Testis (tissue), 3 donors: ENCODE results near the gene SH3TC1. TPM values are rescaled to one million over a fixed set of nuclear protein-coding genes. Genes with fewer than 3 reads are reported as not detected.

ENCODE experiments used
- DNase-seq: peaks from one replicate; pipeline ENCODE4 v3.0.0-alpha.2; 2019
- H3K27ac ChIP-seq, 2 donors: fragments of 200-600 bp; sonication (generic); one replicate each; pipeline ENCODE4 v1.5.1; 2019
- H3K27me3 ChIP-seq: fragments of 200-600 bp; sonication (generic); one replicate; pipeline ENCODE4 v1.5.1; 2019
- H3K36me3 ChIP-seq: fragments of 200-600 bp; sonication (generic); one replicate; pipeline ENCODE4 v1.5.1; 2017; ENCODE audit warnings: low read depth; ENCODE audit errors: missing control alignments
- H3K4me1 ChIP-seq: fragments of 200-600 bp; sonication (generic); one replicate; pipeline ENCODE4 v1.5.1; 2019
- H3K4me3 ChIP-seq, 2 donors: fragments of 200-600 bp; sonication (generic); one replicate each; pipeline ENCODE4 v1.5.1; 2017 to 2019
- H3K9me3 ChIP-seq: fragments of 200-600 bp; sonication (generic); one replicate; pipeline ENCODE4 v1.5.1; 2017
- CTCF ChIP-seq, 3 experiments: fragments of 450-650 bp in 2 of 3; fragments of 200-600 bp in 1 of 3; sonication (generic) in 1 of 3; IDR thresholded peaks; one replicate each; pipeline ENCODE4 v1.5.1; 2016 to 2019; ENCODE audit warnings: antibody characterized with exemption in 3 of 3, mild to moderate bottlenecking in 2 of 3, moderate library complexity in 1 of 3
- POLR2A ChIP-seq: fragments of 450-650 bp; IDR thresholded peaks from one replicate; pipeline ENCODE4 v1.6.1; 2017; ENCODE audit warnings: antibody characterized with exemption, mild to moderate bottlenecking, moderate library complexity
- WGBS, 2 donors: methylation state at CpG; one replicate each; pipeline ENCODE4 v1.1.5; 2018; 5-methylcytosine and 5-hydroxymethylcytosine counted together
- intact Hi-C: fragments of 100-400 bp; cut with DNase I; formaldehyde crosslinking; loops from one replicate; pipeline ENCODE4 v1.15.1; 2023; ENCODE audit warnings: low total_unique reads
- polyA plus RNA-seq: library from polyadenylated mRNA; stranded (reverse); fragments of 350-450 nt; fragmentation: Illumina TruSeq; extraction: RNeasy Lipid Tissue Mini Kit (QIAGEN cat#74804); gene quantifications from one replicate; pipeline ENCODE4 v1.2.3, GENCODE V29; 2014; ENCODE audit warnings: low read depth, low replicate concordance; ENCODE audit not compliant: insufficient read depth
- total RNA-seq, 2 donors: library from RNA; depleted of rRNA; stranded (reverse); fragments of >200 nt; gene quantifications; one replicate each; pipeline ENCODE4 v1.2.3, GENCODE V29; 2016

The SH3TC1 gene
- total and polyA plus RNA-seq, 3 donors from 2014 or later: 3.2 to 12.6 (median 4.0) TPM

- no peak for DNase-seq
- TF ChIP-seq POLR2A (no peak), CTCF (IDR thresholded peaks at IDR 0.05) (no peak)
- H3K9me3 ChIP-seq: no peaks in the 10 kb centered on the region
- H3K27ac ChIP-seq: no peak overlapping the region
- no peaks in the 10 kb centered on the region for H3K36me3 ChIP-seq
- intact Hi-C loops: no loop called here
- no peak overlapping the region for H3K4me3 ChIP-seq
- no peaks in the 10 kb centered on the region for H3K4me1 ChIP-seq
- no peaks in the 10 kb centered on the region for H3K27me3 ChIP-seq
- 88 to 96% methylated on average over 10 to 11 of the region's 11 CpGs for WGBS, 2 donors
Measured at GRCh38 chr4:8182294-8182693, 16.8 kb upstream of the SH3TC1 start.

GRCh38 chr4:8182858-8183725 is 16.0 kb upstream of the SH3TC1 start:
- intact Hi-C loops: no loop called here
- DNase-seq: peak; percentile 82
- Histone ChIP-seq H3K9me3 (no peaks in the 10 kb centered on the region), H3K27me3 (no peaks in the 10 kb centered on the region), H3K36me3 (no peaks in the 10 kb centered on the region), H3K4me1 (no peaks in the 10 kb centered on the region), H3K4me3 (no peak overlapping the region), H3K27ac (no peak overlapping the region)
- no peak for TF ChIP-seq POLR2A
- no peak for TF ChIP-seq CTCF (IDR thresholded peaks at IDR 0.05)
- 57 to 75% methylated on average over 18 to 25 of the region's 25 CpGs for WGBS, 2 donors

GRCh38 chr4:8184061-8184460 is 15.0 kb upstream of the SH3TC1 start:
- DNase-seq: no peak
- 84 to 91% methylated on average over 4 of the region's 4 CpGs for WGBS, 2 donors
- no peaks in the 10 kb centered on the region for H3K9me3 ChIP-seq
- TF ChIP-seq CTCF (IDR thresholded peaks at IDR 0.05) (no peak), POLR2A (no peak)
- no peak overlapping the region for H3K27ac ChIP-seq
- H3K4me1 ChIP-seq: no peaks in the 10 kb centered on the region
- no peaks in the 10 kb centered on the region for H3K36me3 ChIP-seq
- intact Hi-C loops: no loop called here
- H3K4me3 ChIP-seq: no peak overlapping the region
- no peaks in the 10 kb centered on the region for H3K27me3 ChIP-seq

GRCh38 chr4:8185295-8185694 is 13.8 kb upstream of the SH3TC1 start:
- no peak for DNase-seq
- Histone ChIP-seq H3K9me3 (no peaks in the 10 kb centered on the region), H3K27ac (no peak overlapping the region), H3K36me3 (no peaks in the 10 kb centered on the region), H3K4me1 (no peaks in the 10 kb centered on the region), H3K4me3 (no peak overlapping the region), H3K27me3 (no peaks in the 10 kb centered on the region)
- WGBS, 2 donors: 77 to 85% methylated on average over 9 of the region's 9 CpGs
- TF ChIP-seq POLR2A: no peak
- no peak for TF ChIP-seq CTCF (IDR thresholded peaks at IDR 0.05)
- intact Hi-C loops: no loop called here

- H3K4me1 ChIP-seq: no peaks in the 10 kb centered on the region
Measured at GRCh38 chr4:8185930-8186329, 13.2 kb upstream of the SH3TC1 start.

More at GRCh38 chr4:8185930-8186329, 13.2 kb upstream of the SH3TC1 start:
- H3K27ac ChIP-seq: no peak overlapping the region
- DNase-seq: no peak
- WGBS, 2 donors: 49 to 76% methylated on average over 9 of the region's 9 CpGs
- H3K27me3 ChIP-seq: no peaks in the 10 kb centered on the region
- H3K36me3 ChIP-seq: no peaks in the 10 kb centered on the region
- no peaks in the 10 kb centered on the region for H3K9me3 ChIP-seq
- TF ChIP-seq CTCF (IDR thresholded peaks at IDR 0.05) (no peak), POLR2A (no peak)
- no peak overlapping the region for H3K4me3 ChIP-seq
- intact Hi-C loops: no loop called here
